Measurements from ENCODE around the gene PHACTR2.

DNA sequence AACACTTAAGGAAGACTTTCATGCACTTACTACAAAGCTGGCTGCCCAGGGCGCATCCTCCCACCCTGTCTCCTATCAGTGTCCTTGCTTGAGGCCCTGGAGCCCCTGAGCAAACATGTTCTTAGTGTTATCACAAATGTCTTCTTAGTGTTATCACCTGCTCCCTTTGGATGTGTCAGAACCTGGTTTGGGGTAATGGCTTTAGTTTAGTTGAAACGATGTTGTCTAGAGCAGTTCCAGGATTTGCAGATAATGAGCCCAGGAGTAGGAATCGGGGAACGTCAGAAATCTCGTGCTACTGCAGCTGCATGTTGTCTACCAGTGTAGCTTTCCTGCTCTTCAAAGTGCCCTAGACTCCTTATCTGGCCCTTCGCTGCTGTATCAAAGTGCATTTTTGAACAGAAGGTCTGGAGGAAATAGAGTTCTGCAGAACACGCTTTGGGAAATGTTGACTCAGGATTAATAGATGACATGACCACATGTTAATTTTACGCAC, 69.6 kb downstream of the PHACTR2 start:
- TF ChIP-seq, protein P1, sequence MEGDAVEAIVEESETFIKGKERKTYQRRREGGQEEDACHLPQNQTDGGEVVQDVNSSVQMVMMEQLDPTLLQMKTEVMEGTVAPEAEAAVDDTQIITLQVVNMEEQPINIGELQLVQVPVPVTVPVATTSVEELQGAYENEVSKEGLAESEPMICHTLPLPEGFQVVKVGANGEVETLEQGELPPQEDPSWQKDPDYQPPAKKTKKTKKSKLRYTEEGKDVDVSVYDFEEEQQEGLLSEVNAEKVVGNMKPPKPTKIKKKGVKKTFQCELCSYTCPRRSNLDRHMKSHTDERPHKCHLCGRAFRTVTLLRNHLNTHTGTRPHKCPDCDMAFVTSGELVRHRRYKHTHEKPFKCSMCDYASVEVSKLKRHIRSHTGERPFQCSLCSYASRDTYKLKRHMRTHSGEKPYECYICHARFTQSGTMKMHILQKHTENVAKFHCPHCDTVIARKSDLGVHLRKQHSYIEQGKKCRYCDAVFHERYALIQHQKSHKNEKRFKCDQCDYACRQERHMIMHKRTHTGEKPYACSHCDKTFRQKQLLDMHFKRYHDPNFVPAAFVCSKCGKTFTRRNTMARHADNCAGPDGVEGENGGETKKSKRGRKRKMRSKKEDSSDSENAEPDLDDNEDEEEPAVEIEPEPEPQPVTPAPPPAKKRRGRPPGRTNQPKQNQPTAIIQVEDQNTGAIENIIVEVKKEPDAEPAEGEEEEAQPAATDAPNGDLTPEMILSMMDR (IDR thresholded peaks at IDR 0.05): no peak
- no peak for TF ChIP-seq POLR2AphosphoS5 (IDR thresholded peaks at IDR 0.05)

Data from esophagus muscularis mucosa (tissue), 3 donors.